Ascending aorta (tissue), 2 donors: ENCODE measurements around the gene SMPD3. TPM values are rescaled to one million over a fixed set of nuclear protein-coding genes. Genes with fewer than 3 reads are reported as not detected.

Experiments
- DNase-seq, 2 donors: peaks; one replicate each; pipeline ENCODE4 v3.0.0-alpha.2; 2019; ENCODE audit warnings: low spot score in 2 of 2
- H3K27ac ChIP-seq, 2 donors: fragments of 200-600 bp; sonication (generic); one replicate each; pipeline ENCODE4 v1.5.1; 2016 to 2017; ENCODE audit warnings: mild to moderate bottlenecking in 1 of 2
- H3K27me3 ChIP-seq: fragments of 200-600 bp; sonication (generic); one replicate; pipeline ENCODE4 v1.5.1; 2017
- H3K36me3 ChIP-seq, 2 donors: fragments of 200-600 bp; sonication (generic); one replicate each; pipeline ENCODE4 v1.5.1; 2016
- H3K4me1 ChIP-seq, 2 donors: fragments of 200-600 bp; sonication (generic); one replicate each; pipeline ENCODE4 v1.5.1; 2016 to 2017; ENCODE audit warnings: mild to moderate bottlenecking in 1 of 2
- H3K4me3 ChIP-seq, 2 donors: fragments of 200-600 bp; sonication (generic); one replicate each; pipeline ENCODE4 v1.5.1; 2016 to 2017; ENCODE audit warnings: mild to moderate bottlenecking in 1 of 2
- H3K9me3 ChIP-seq, 2 donors: fragments of 200-600 bp; sonication (generic); one replicate each; pipeline ENCODE4 v1.5.1; 2016
- intact Hi-C: fragments of 100-400 bp; cut with DNase I; formaldehyde crosslinking; loops from one replicate; pipeline ENCODE4 v1.15.1; 2023
- total RNA-seq: library from RNA; depleted of rRNA; stranded (reverse); fragments of >200 nt; gene quantifications from one replicate; pipeline ENCODE4 v1.1.0, GENCODE V29; 2016
- TF ChIP-seq, protein P1 (sequence below), 3 experiments: fragments of 200-600 bp in 2 of 3; fragments of 450-650 bp in 1 of 3; sonication (generic) in 2 of 3; IDR thresholded peaks; one replicate each; pipeline ENCODE4 v1.5.1; 2016 to 2019; ENCODE audit warnings: antibody characterized with exemption in 3 of 3, mild to moderate bottlenecking in 1 of 3, moderate library complexity in 1 of 3

Gene SMPD3
- total RNA-seq, 1 donor from 2014 or later, result not detected

DNA sequence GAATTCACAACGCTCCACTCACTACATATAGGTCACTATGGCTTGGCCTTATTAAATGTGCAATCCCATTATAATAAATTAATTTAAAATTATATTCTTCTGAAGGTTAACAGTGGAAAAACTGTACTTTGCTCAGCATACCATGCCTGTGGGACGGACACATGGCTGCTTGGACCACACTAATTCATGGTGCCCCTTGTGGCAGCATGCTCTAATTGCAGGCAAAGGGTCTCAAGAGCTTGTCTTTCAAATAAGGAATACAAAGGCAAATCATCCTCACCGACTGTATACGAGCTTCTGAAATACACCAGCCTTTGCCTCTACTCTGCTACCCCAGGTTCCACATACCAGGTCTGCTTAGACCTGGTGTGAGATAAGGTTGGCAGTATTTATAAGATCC, 11.7 kb downstream of the SMPD3 start:
- Histone ChIP-seq H3K4me3 (no peak overlapping the region), H3K4me1 (no peaks in the 10 kb centered on the region), H3K27ac (no peak overlapping the region), H3K27me3 (no peaks in the 10 kb centered on the region), H3K9me3 (no peaks in the 10 kb centered on the region), H3K36me3 (no peaks in the 10 kb centered on the region)
- intact Hi-C loops, result no loop called here
- TF ChIP-seq, protein P1, sequence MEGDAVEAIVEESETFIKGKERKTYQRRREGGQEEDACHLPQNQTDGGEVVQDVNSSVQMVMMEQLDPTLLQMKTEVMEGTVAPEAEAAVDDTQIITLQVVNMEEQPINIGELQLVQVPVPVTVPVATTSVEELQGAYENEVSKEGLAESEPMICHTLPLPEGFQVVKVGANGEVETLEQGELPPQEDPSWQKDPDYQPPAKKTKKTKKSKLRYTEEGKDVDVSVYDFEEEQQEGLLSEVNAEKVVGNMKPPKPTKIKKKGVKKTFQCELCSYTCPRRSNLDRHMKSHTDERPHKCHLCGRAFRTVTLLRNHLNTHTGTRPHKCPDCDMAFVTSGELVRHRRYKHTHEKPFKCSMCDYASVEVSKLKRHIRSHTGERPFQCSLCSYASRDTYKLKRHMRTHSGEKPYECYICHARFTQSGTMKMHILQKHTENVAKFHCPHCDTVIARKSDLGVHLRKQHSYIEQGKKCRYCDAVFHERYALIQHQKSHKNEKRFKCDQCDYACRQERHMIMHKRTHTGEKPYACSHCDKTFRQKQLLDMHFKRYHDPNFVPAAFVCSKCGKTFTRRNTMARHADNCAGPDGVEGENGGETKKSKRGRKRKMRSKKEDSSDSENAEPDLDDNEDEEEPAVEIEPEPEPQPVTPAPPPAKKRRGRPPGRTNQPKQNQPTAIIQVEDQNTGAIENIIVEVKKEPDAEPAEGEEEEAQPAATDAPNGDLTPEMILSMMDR (IDR thresholded peaks at IDR 0.05), result no peak
- no peak for DNase-seq

DNA sequence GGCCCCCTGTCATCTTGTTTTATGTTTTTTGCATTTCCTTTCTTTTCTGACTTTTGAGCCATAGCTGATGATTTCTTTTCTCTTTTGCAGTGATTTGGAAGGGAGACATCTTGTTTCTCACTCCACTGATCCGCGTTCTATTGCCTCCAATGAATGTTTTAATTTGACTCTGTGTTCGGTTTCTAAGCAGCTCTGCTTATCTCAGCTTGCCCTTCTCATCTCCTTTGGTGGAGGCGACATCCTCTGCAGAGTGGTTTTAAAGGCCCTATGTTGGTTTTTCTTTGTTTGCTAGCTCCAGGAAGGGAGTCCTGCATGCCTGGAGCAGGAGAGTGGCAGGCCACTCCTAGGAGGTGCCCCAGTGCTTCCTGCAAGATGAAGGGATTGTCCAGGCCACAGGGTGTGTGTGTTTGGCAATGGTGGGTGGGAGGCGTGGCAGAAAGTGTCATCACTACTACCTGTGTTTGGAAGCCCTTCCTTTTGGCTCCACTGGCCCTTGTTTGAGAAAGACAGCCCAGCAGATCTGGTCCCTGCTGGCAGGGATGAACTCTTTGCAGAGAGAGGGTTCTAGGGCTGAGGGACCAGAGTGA, 13.6 kb downstream of the SMPD3 start:
- no peak overlapping the region for H3K4me3 ChIP-seq
- intact Hi-C loops, result no loop called here
- no peaks in the 10 kb centered on the region for H3K27me3 ChIP-seq
- no peak for DNase-seq
- H3K4me1 ChIP-seq, result no peaks in the 10 kb centered on the region
- H3K36me3 ChIP-seq, result no peaks in the 10 kb centered on the region
- no peaks in the 10 kb centered on the region for H3K9me3 ChIP-seq
- H3K27ac ChIP-seq, result no peak overlapping the region
- TF ChIP-seq, protein P1 (IDR thresholded peaks at IDR 0.05), result no peak

DNA sequence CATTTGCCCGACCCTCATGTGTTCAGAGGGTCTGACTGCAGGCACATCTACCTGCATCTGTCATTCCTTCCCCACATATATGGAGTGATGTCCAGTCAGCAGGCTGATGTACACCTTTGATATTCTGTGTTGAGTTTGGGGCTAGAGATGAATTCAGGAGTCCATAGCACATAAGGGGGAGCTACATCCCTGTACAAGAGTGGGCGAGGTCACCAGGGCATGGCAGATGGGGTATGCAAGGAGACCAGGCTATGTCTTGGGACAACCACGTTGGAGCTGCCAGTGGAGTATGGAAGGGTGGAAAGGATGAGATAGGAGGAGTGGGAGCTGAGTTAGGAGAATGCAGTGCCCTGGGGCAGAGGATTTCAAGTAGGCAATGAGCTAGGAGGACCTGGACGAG, 15.0 kb downstream of the SMPD3 start:
- Histone ChIP-seq H3K4me1 (no peaks in the 10 kb centered on the region), H3K27ac (no peak overlapping the region), H3K4me3 (no peak overlapping the region), H3K9me3 (no peaks in the 10 kb centered on the region), H3K27me3 (no peaks in the 10 kb centered on the region), H3K36me3 (no peaks in the 10 kb centered on the region)
- TF ChIP-seq, protein P1 (IDR thresholded peaks at IDR 0.05), result no peak
- no peak for DNase-seq
- intact Hi-C loops, result no loop called here

DNA sequence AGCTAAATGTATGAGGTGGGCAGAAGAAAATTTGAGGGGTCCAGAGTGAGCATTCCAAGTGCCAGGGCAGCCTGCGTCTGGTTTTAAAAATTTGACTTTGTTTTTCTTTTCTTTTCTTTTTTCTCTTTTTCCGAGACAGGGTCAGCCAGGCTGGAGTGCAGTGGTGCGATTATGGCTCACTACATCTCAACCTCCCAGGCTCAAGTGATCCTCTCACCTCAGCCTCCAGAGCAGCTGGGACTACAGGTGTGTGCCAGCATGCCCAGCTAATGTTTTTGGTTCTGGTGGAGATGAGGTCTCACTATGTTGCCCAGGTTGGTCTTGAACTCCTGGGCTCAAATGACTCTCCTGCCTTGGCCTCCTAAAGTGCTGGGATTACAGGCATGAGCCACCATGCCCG, 15.6 kb downstream of the SMPD3 start:
- Histone ChIP-seq H3K4me1 (no peaks in the 10 kb centered on the region), H3K9me3 (no peaks in the 10 kb centered on the region), H3K27me3 (no peaks in the 10 kb centered on the region), H3K4me3 (no peak overlapping the region), H3K27ac (no peak overlapping the region), H3K36me3 (no peaks in the 10 kb centered on the region)
- intact Hi-C loops, result no loop called here
- TF ChIP-seq, protein P1 (IDR thresholded peaks at IDR 0.05), result no peak
- no peak for DNase-seq

DNA sequence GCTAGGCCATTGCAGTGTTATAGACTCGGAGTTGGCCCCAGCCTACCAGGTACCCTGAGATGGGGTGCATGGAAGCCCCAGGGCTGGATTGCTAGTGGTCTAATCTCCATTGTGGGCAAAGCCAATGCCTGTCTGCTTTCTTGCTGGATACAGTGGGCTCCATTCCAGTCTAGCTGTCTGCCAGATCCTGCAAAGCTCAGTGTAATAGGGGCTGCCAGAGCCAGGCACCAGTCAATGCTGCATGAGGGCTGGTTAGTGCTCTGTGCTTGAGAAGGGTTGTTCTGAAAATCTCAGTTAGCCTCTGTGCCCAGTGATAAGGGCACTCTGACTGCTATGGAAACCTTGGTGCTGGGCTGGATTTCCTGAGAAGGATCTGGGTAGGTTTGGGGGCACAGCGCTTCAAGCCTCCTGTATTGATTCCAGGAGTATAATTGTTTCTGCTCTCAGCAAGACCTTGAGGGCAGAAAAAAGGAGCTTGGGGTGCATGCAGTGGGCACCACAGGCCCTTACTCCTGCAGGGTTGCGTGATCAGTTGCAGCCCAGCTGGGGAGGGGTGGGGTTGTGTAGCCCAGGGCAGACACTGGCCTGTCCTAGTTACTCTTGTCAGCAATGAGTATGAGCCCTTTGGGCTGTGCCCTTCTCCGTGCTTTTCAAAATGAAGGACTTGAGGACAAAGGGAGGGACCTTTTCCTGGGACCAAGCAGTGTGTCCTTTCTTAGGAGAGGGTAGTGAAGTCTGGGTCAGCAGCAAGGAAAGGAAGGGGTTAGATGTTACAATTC, 19.0 kb downstream of the SMPD3 start:
- no peak overlapping the region for H3K4me3 ChIP-seq
- intact Hi-C loops, result no loop called here

More for the DNA sequence above, 19.0 kb downstream of the SMPD3 start:
- TF ChIP-seq, protein P1 (IDR thresholded peaks at IDR 0.05), result no peak
- no peak for DNase-seq
- Histone ChIP-seq H3K36me3 (no peaks in the 10 kb centered on the region), H3K27me3 (no peaks in the 10 kb centered on the region), H3K27ac (no peak overlapping the region), H3K4me1 (no peaks in the 10 kb centered on the region), H3K9me3 (no peaks in the 10 kb centered on the region)
